Ovary (tissue), 9 donors: ENCODE measurements around the gene COL23A1. TPM values are rescaled to one million over a fixed set of nuclear protein-coding genes. Genes with fewer than 3 reads are reported as not detected.

ENCODE experiments used
- DNase-seq, 5 donors: peaks; one replicate each; pipeline ENCODE4 v3.0.0-alpha.2; 2019 to 2020
- H3K27ac ChIP-seq, 2 donors: fragments of 200-600 bp; one replicate each; pipeline versions ENCODE4 v1.5.1 to v1.8.0; 2019 to 2022
- H3K27me3 ChIP-seq: fragments of 200-600 bp; one replicate; pipeline ENCODE4 v1.8.0; 2022
- H3K36me3 ChIP-seq: fragments of 200-600 bp; sonication (generic); one replicate; pipeline ENCODE4 v1.5.1; 2019
- H3K4me1 ChIP-seq: one replicate; pipeline ENCODE4 v1.8.1; 2013; ENCODE audit warnings: mild to moderate bottlenecking, moderate library complexity; ENCODE audit not compliant: insufficient read depth
- H3K4me3 ChIP-seq: fragments of 200-600 bp; sonication (generic); one replicate; pipeline ENCODE4 v1.5.1; 2017
- H3K9me3 ChIP-seq, 2 donors: fragments of 200-600 bp in 1 of 2; sonication (generic) in 1 of 2; one replicate each; pipeline versions ENCODE4 v1.5.1 to v1.8.1; 2013 to 2019; ENCODE audit warnings: mild to moderate bottlenecking in 1 of 2, moderate library complexity in 1 of 2
- EP300 ChIP-seq: sonication (generic); formaldehyde crosslinking; IDR thresholded peaks from one replicate; pipeline ENCODE4 v1.6.1; 2017; ENCODE audit warnings: antibody characterized with exemption
- POLR2A ChIP-seq: fragments of 450-650 bp; IDR thresholded peaks from one replicate; pipeline ENCODE4 v1.6.1; 2017; ENCODE audit warnings: antibody characterized with exemption, mild to moderate bottlenecking, moderate library complexity
- WGBS, 3 donors: extraction: QIAGEN DNeasy Blood & Tissue Kit in 1 of 3; methylation state at CpG; one replicate each; pipeline versions ENCODE4 v1.1.5 to v1.1.7; 2013 to 2017; 5-methylcytosine and 5-hydroxymethylcytosine counted together
- intact Hi-C, 4 donors: fragments of 100-400 bp; cut with DNase I; formaldehyde crosslinking; loops; one replicate each; pipeline versions ENCODE4 v1.11.0 to v1.15.1; 2022 to 2023
- polyA plus RNA-seq, 2 donors: library from polyadenylated mRNA; stranded (reverse); fragments of 200-250 nt in 1 of 2; fragments of 350-450 nt in 1 of 2; fragmentation: Illumina TruSeq in 1 of 2; extraction: RNeasy Lipid Tissue Mini Kit (QIAGEN cat#74804) in 1 of 2; gene quantifications; one replicate each; pipeline ENCODE4 v1.2.3, GENCODE V29; 2013 to 2014
- total RNA-seq, 7 donors: library from RNA; depleted of rRNA in 2 of 7; stranded (reverse); fragments of >200 nt in 2 of 7; fragmentation: NEBNext Ultra II Directional in 3 of 7; extraction: Animal tissue kit (Norgen Biotek cat#: 25700) in 3 of 7; gene quantifications; one replicate each; pipeline versions ENCODE4 v1.1.0 to v1.2.4, GENCODE V29; 2016 to 2023
- TF ChIP-seq, protein P1 (sequence below), 3 donors: fragments of 450-650 bp in 2 of 3; fragments of 200-600 bp in 1 of 3; IDR thresholded peaks; one replicate each; pipeline versions ENCODE4 v1.5.1 to v1.8.0; 2016 to 2022; ENCODE audit warnings: antibody characterized with exemption in 3 of 3, mild to moderate bottlenecking in 1 of 3
- donor health status: DM: no; HTN: no; CAD: no; lungs with moderate emphysema.
- donor health status: DM: no; HTN: no; CAD: no.
- donor health status: Bipolar disorder and iron deficiency.
- donor health status: DM: yes; HTN: yes; CAD: no.
- donor health status: DM: no; HTN: no; CAD: no.
- donor health status: DM: yes; HTN: yes; CAD: no.

Gene COL23A1
- total and polyA plus RNA-seq, 9 donors, result 0.13 to 0.92 (median 0.39) TPM; not detected in 1

DNA sequence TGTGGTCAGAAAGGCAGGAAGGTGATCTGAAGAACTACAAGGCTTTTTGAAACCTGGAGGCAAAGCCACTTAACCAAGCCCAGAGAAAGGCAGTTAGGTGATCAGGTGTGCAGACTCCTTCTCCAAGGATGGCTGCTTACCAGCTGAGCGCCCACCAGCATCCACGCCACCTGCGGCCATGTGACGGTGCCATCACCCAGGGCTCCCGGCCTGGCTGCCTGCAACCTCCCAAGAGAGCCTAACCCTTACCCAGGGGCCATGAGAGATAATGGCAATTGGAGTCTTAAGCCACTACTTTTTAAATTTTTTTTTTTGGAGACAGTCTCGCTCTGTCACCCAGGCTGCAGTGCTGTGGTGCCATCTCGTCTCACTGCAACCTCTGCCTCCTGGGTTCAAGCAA is 324.4 kb downstream of the COL23A1 start:
- DNase-seq, result no peak

DNA sequence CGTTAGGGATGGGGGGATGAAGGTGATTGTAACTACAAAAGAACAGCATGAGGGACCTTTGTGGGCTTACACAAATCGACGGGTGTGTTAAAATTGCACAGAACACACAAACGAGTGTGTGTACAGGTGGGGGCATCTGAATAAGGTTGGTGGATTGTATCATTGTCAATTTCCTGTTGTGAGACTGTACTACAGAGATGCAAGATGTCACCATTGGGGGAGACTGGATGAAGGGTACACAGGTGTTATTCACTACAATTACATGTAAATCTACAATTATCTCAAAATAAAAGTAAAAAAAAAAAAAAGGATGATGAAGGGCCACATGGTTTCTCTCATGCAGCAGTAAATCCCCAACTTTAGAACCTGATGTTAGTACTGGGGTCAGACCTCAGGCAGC is 326.1 kb downstream of the COL23A1 start:
- no peaks in the 10 kb centered on the region for H3K9me3 ChIP-seq
- no peak overlapping the region for H3K4me3 ChIP-seq
- no peaks in the 10 kb centered on the region for H3K27me3 ChIP-seq
- TF ChIP-seq EP300 (no peak), POLR2A (no peak)
- TF ChIP-seq, protein P1, sequence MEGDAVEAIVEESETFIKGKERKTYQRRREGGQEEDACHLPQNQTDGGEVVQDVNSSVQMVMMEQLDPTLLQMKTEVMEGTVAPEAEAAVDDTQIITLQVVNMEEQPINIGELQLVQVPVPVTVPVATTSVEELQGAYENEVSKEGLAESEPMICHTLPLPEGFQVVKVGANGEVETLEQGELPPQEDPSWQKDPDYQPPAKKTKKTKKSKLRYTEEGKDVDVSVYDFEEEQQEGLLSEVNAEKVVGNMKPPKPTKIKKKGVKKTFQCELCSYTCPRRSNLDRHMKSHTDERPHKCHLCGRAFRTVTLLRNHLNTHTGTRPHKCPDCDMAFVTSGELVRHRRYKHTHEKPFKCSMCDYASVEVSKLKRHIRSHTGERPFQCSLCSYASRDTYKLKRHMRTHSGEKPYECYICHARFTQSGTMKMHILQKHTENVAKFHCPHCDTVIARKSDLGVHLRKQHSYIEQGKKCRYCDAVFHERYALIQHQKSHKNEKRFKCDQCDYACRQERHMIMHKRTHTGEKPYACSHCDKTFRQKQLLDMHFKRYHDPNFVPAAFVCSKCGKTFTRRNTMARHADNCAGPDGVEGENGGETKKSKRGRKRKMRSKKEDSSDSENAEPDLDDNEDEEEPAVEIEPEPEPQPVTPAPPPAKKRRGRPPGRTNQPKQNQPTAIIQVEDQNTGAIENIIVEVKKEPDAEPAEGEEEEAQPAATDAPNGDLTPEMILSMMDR (IDR thresholded peaks at IDR 0.05), result no peak
- no peak for DNase-seq
- 85 to 88% (median 88%) methylated on average over 4 of the region's 4 CpGs for WGBS, 3 donors
- no peaks in the 10 kb centered on the region for H3K36me3 ChIP-seq
- no peaks in the 10 kb centered on the region for H3K4me1 ChIP-seq
- intact Hi-C loops, result no loop called here
- no peak overlapping the region for H3K27ac ChIP-seq

More for the DNA sequence above, 324.4 kb downstream of the COL23A1 start:
- H3K27me3 ChIP-seq, result no peaks in the 10 kb centered on the region
- no peak overlapping the region for H3K27ac ChIP-seq
- TF ChIP-seq POLR2A (no peak), EP300 (no peak)
- TF ChIP-seq, protein P1 (IDR thresholded peaks at IDR 0.05), result no peak
- no peak overlapping the region for H3K4me3 ChIP-seq
- no peaks in the 10 kb centered on the region for H3K4me1 ChIP-seq
- no peaks in the 10 kb centered on the region for H3K36me3 ChIP-seq
- WGBS, 3 donors, result 90 to 94% (median 93%) methylated on average over 7 of the region's 7 CpGs
- intact Hi-C loops, result no loop called here
- no peaks in the 10 kb centered on the region for H3K9me3 ChIP-seq

DNA sequence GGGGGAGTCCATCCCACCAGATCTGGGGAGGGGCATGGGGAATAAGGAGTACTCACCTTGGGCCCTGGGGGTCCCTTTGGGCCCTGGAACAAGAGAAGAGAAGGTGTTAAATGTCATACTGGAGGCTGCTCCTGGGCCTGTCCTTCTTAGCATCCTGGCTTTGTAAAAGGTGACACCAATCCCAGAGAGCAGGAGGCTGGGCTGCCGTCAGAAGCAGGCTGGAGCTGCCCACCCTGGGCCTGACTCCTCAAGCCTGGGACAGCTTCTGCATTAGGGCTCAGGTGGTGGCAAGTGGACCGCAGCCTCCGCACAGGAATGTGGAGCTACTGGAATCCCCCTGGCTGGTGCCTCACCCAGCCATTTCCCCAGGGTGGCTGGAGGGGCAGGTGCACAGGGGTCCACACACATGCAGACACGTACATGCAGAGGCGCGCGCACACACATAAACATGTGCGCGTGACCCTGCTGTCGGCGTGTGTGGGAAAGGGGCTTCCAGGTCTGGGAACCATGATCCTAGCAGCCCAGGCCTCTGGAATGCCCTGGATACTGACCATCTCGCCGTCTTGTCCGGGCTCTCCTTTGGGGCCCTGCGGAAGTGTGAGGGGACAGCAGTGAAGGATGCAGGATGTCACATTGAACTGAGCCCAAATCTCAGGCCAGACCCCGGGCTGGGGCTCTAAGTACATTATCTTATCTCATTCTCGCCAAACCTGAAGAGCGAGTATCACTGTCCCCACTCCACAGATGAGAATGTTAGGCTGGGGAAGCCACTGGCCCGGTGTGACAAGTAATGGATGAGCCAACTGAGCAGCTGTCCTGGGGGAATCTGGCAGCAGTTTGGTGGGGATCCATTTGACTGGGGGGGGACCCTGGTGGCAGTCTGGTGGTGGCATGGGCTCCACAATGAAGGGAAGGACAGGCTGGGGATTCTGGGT is 328.3 kb downstream of the COL23A1 start:
- no peaks in the 10 kb centered on the region for H3K27me3 ChIP-seq
- no peak for DNase-seq
- no peaks in the 10 kb centered on the region for H3K36me3 ChIP-seq
- 87 to 94% (median 89%) methylated on average over 18 to 19 of the region's 19 CpGs for WGBS, 3 donors
- no peaks in the 10 kb centered on the region for H3K4me1 ChIP-seq
- no peak overlapping the region for H3K27ac ChIP-seq
- no peak overlapping the region for H3K4me3 ChIP-seq
- TF ChIP-seq, protein P1 (IDR thresholded peaks at IDR 0.05), result no peak
- intact Hi-C loops, result no loop called here
- no peaks in the 10 kb centered on the region for H3K9me3 ChIP-seq

DNA sequence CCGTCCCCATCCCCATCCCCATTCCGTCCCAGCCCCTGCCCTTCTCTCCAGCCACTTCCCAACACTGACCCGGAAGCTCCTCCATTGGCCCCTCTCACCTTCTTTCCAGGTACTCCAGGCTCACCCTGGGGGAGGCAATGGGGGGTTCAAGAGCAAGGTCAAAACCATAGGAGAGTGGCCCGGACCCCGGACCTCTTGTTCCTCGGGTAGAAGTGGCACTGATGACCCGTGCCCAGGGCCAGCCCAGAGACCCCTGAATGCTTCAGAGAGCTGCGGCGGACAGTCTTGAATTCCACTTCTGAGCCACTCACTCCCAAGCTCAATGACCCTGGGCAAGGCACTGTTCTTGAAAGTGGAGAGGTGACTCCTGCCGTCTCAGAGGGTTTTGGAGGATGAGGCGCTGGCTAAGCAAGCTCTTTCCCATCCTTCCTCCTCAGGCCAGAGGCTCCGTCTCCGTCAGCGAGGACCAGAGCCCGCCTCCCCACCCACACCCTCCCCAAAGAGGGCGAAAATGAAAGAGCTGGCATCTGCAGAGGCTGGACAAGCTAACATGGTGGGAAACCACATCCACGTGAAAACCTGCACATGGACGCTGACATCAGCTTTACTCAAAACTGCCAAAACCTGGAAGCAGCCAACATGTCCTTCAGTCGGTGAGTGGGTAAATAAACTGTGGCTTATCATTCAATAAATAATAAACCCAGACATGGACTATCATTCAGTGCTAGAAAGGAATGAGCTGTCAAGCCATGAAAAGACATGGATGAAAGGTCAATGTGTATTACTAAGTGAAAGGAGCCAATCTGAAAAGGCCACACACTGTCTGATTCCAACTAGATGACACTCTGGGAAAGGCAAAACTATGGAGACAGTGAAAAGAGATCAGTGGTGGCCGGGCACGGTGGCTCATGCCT is 330.3 kb downstream of the COL23A1 start:
- no peaks in the 10 kb centered on the region for H3K4me1 ChIP-seq
- intact Hi-C loops, result no loop called here
- DNase-seq, result no peak
- TF ChIP-seq POLR2A, result no peak
- TF ChIP-seq, protein P1 (IDR thresholded peaks at IDR 0.05), result no peak
- no peak for TF ChIP-seq EP300
- H3K27me3 ChIP-seq, result no peaks in the 10 kb centered on the region
- no peaks in the 10 kb centered on the region for H3K36me3 ChIP-seq
- 69 to 83% (median 77%) methylated on average over 21 of the region's 21 CpGs for WGBS, 3 donors
- no peak overlapping the region for H3K4me3 ChIP-seq
- no peaks in the 10 kb centered on the region for H3K9me3 ChIP-seq
- H3K27ac ChIP-seq, result no peak overlapping the region
